Measurements from ENCODE around the gene TES.
"Not testable (repeated sequence)": the region's sequence is repeated elsewhere in the genome, so short reads cannot be mapped to it uniquely, and the experiment has no call there.

The TES gene

DNA sequence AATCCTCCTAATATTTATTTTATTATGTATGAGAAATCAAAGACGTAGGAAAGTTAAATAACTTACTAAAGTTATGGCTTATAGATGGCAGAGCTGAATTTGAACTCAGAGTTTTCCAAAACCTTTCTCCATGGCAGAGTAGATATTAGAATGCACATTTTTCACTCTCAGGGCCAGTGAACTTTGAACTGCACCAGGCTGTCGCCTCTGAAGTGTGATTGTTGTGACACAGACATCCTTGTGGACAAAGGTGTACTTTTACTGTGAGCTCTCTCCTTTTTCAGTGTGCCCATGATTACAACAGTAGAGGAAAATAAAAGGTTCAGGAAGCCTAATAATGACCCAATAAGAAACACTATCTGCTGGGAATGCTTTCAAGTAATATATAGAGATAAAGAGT is 29.1 kb downstream of the TES start:
- Histone ChIP-seq H3K27me3 (ENCODE audit: control insufficient read depth in 2 of 2, insufficient read depth in 2 of 2, low read length in 2 of 2) (no peaks in the 10 kb centered on the region), H3K4me3 (ENCODE audit: low read length in 2 of 2) (no peak overlapping the region), H3K27ac (ENCODE audit: low read depth in 2 of 2, low read length in 2 of 2) (no peak overlapping the region), H3K9me3 (ENCODE audit: control insufficient read depth in 2 of 2, low read length in 2 of 2) (no peaks in the 10 kb centered on the region), H3K9ac (ENCODE audit: low read depth in 1 of 2, low read length in 2 of 2) (no peak overlapping the region), H3K4me1 (ENCODE audit: control insufficient read depth in 2 of 2, insufficient read depth in 2 of 2, low read length in 2 of 2) (peaks cover 0 to 4% of the 10 kb centered on the region in 2 donors), H3K36me3 (ENCODE audit: control insufficient read depth in 2 of 2, insufficient read depth in 2 of 2, low read length in 2 of 2) (peaks cover 4 to 8% of the 10 kb centered on the region in 2 donors)

DNA sequence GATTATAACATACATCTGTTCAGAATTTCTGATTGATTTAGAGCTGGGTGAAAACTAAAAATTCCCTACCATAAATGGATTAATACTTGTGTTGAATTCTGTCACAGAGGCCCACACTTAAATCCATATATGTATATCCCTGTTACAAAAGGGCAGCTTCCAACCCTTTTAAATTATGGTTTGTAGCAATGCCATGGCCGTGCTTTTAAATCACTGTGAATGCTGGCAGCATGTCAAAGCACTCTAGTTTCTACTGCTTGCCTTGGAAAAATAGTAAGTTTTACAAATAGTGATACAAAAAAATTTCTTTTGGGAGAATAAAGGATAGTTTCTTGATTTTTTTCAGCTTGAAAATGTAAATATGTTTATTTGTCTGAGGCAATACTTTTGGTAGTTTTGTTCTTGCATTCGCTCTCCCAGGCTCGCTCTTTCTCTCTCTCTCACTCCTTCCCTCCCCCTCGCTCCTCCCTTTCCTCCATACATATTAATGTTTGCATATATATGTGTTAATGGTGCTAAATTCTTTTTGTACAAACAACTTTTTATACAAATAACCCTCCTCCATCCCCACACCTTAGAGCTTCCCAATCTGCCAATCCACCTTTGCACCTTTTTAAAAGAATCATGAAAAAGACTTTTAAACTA is 29.8 kb downstream of the TES start:
- no peaks in the 10 kb centered on the region for H3K9me3 ChIP-seq (ENCODE audit: control insufficient read depth in 2 of 2, low read length in 2 of 2)
- no peak overlapping the region for H3K9ac ChIP-seq (ENCODE audit: low read depth in 1 of 2, low read length in 2 of 2)
- peaks cover 6 to 9% of the 10 kb centered on the region in 2 donors for H3K36me3 ChIP-seq (ENCODE audit: control insufficient read depth in 2 of 2, insufficient read depth in 2 of 2, low read length in 2 of 2)
- H3K4me3 ChIP-seq (ENCODE audit: low read length in 2 of 2) = no peak overlapping the region
- H3K27me3 ChIP-seq (ENCODE audit: control insufficient read depth in 2 of 2, insufficient read depth in 2 of 2, low read length in 2 of 2) = no peaks in the 10 kb centered on the region
- H3K4me1 ChIP-seq (ENCODE audit: control insufficient read depth in 2 of 2, insufficient read depth in 2 of 2, low read length in 2 of 2) = peaks cover 0 to 4% of the 10 kb centered on the region in 2 donors
- H3K27ac ChIP-seq (ENCODE audit: low read depth in 2 of 2, low read length in 2 of 2) = no peak overlapping the region

DNA sequence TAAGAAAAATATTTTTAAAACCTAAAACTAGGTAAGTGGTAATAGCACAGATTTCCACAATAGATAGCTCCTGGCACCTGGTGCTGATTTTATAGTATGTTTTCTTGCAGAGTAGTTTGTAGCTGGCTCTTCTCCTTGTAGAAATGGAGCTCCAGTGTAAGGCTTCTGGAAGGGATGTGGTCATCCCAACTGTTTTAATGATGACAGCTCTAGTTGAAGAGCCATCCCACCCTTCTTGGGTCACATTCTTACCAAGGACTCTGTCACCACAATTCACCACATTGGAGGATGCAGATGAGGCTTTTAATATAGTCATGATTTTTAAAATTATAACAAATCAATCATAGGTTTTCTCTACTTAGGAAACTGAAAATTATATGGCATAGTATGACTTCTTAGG is 31.0 kb downstream of the TES start:
- no peaks in the 10 kb centered on the region for H3K27me3 ChIP-seq (ENCODE audit: control insufficient read depth in 2 of 2, insufficient read depth in 2 of 2, low read length in 2 of 2)
- H3K4me3 ChIP-seq (ENCODE audit: low read length in 2 of 2) = no peak overlapping the region
- H3K9ac ChIP-seq (ENCODE audit: low read depth in 1 of 2, low read length in 2 of 2) = no peak overlapping the region
- H3K9me3 ChIP-seq (ENCODE audit: control insufficient read depth in 2 of 2, low read length in 2 of 2) = no peaks in the 10 kb centered on the region
- peaks cover 0 to 4% of the 10 kb centered on the region in 2 donors for H3K4me1 ChIP-seq (ENCODE audit: control insufficient read depth in 2 of 2, insufficient read depth in 2 of 2, low read length in 2 of 2)
- H3K36me3 ChIP-seq (ENCODE audit: control insufficient read depth in 2 of 2, insufficient read depth in 2 of 2, low read length in 2 of 2) = peaks cover 6 to 9% of the 10 kb centered on the region in 2 donors
- H3K27ac ChIP-seq (ENCODE audit: low read depth in 2 of 2, low read length in 2 of 2) = no peak overlapping the region

DNA sequence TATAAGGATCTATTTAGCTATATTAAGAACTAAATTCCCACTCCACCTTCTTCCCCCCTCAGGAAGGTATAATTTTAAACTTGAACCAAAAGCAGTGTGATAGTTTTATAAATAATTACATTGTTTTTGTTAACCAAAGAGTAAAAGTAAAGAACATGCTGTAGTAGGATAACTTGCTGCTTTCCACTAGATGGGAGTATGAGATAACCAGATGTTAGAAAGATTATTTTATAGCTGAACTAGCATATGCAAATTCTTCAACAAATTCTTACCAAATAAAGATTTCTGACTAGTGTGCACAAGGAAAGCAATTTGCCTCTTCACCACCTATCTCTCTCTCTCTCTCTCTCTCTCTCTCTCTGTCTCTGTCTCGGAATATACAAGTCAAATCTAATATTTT is 31.8 kb downstream of the TES start:
- peaks cover 2 to 9% of the 10 kb centered on the region in 2 donors for H3K36me3 ChIP-seq (ENCODE audit: control insufficient read depth in 2 of 2, insufficient read depth in 2 of 2, low read length in 2 of 2)
- H3K27ac ChIP-seq (ENCODE audit: low read depth in 2 of 2, low read length in 2 of 2) = no peak overlapping the region
- no peaks in the 10 kb centered on the region for H3K27me3 ChIP-seq (ENCODE audit: control insufficient read depth in 2 of 2, insufficient read depth in 2 of 2, low read length in 2 of 2)
- H3K4me1 ChIP-seq (ENCODE audit: control insufficient read depth in 2 of 2, insufficient read depth in 2 of 2, low read length in 2 of 2) = peaks cover 0 to 4% of the 10 kb centered on the region in 2 donors
- no peak overlapping the region for H3K4me3 ChIP-seq (ENCODE audit: low read length in 2 of 2)
- no peak overlapping the region for H3K9ac ChIP-seq (ENCODE audit: low read depth in 1 of 2, low read length in 2 of 2)
- no peaks in the 10 kb centered on the region for H3K9me3 ChIP-seq (ENCODE audit: control insufficient read depth in 2 of 2, low read length in 2 of 2)

DNA sequence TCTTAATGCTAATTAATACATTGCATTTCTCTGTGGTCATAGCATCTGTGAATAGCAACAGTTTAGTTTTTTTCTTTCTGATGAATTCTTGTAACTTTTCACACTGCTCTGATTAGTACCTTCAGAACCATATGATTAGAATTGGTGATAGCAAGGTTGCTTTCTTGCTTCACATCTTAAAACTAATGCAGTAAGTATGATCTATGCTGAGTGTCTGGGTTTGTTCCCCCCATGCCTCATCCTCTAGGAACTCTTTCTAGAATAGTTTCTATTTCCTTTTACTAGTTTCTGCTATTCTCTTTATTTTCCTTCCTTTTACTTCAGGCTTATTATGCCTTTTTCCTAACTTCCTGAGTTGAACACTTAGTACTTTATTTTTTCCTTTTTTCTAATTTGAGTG is 32.4 kb downstream of the TES start:
- H3K27me3 ChIP-seq (ENCODE audit: control insufficient read depth in 2 of 2, insufficient read depth in 2 of 2, low read length in 2 of 2) = no peaks in the 10 kb centered on the region

DNA sequence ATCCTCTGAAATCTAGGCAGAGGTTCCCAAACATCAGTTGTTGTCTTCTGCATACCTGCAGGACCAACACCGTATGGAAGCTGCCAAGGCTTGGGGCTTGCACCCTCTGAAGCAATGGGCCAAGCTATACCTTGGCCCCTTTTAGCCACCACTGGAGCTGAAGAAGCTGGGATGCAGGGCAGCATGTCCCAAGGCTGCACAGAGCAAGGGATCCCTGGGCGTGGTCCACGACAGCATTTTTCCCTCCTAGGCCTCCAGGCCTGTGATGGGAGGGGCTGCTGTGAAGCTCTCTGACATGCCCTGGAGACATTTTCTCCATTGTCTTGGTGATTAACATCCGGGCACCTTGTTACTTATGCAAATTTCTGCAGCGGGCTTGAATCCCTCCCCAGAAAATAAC is 34.5 kb downstream of the TES start:
- not testable (repeated sequence) for H3K27ac ChIP-seq (ENCODE audit: low read depth in 2 of 2, low read length in 2 of 2); H3K9ac ChIP-seq (ENCODE audit: low read depth in 1 of 2, low read length in 2 of 2); H3K4me3 ChIP-seq (ENCODE audit: low read length in 2 of 2); H3K36me3 ChIP-seq (ENCODE audit: control insufficient read depth in 2 of 2, insufficient read depth in 2 of 2, low read length in 2 of 2); H3K9me3 ChIP-seq (ENCODE audit: control insufficient read depth in 2 of 2, low read length in 2 of 2); H3K27me3 ChIP-seq (ENCODE audit: control insufficient read depth in 2 of 2, insufficient read depth in 2 of 2, low read length in 2 of 2); H3K4me1 ChIP-seq (ENCODE audit: control insufficient read depth in 2 of 2, insufficient read depth in 2 of 2, low read length in 2 of 2)

More for the DNA sequence above, 32.4 kb downstream of the TES start:
- Histone ChIP-seq H3K36me3 (ENCODE audit: control insufficient read depth in 2 of 2, insufficient read depth in 2 of 2, low read length in 2 of 2) (peaks cover 2 to 7% of the 10 kb centered on the region in 2 donors), H3K9ac (ENCODE audit: low read depth in 1 of 2, low read length in 2 of 2) (no peak overlapping the region), H3K4me3 (ENCODE audit: low read length in 2 of 2) (no peak overlapping the region), H3K4me1 (ENCODE audit: control insufficient read depth in 2 of 2, insufficient read depth in 2 of 2, low read length in 2 of 2) (peaks cover 0 to 4% of the 10 kb centered on the region in 2 donors), H3K27ac (ENCODE audit: low read depth in 2 of 2, low read length in 2 of 2) (no peak overlapping the region), H3K9me3 (ENCODE audit: control insufficient read depth in 2 of 2, low read length in 2 of 2) (no peaks in the 10 kb centered on the region)

DNA sequence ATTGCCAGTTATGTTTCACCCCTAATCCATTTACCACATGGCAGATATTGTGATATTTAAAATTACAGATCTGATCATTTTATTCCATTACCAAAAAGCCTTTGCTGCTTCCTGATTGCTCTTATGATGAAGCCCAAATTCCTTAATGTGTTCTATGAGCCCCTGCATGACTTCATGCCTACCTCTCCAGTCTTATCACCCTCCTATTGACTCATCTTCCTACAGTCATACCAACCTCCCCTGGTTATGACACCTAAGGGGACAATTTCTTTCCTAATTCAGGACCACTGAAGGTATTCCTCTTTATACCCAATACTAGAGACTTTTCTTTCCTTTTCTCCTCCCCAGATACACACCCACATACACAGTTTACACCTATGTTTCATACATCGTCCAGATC is 36.0 kb downstream of the TES start:
- peaks cover 12 to 15% of the 10 kb centered on the region in 2 donors for H3K36me3 ChIP-seq (ENCODE audit: control insufficient read depth in 2 of 2, insufficient read depth in 2 of 2, low read length in 2 of 2)

DNA sequence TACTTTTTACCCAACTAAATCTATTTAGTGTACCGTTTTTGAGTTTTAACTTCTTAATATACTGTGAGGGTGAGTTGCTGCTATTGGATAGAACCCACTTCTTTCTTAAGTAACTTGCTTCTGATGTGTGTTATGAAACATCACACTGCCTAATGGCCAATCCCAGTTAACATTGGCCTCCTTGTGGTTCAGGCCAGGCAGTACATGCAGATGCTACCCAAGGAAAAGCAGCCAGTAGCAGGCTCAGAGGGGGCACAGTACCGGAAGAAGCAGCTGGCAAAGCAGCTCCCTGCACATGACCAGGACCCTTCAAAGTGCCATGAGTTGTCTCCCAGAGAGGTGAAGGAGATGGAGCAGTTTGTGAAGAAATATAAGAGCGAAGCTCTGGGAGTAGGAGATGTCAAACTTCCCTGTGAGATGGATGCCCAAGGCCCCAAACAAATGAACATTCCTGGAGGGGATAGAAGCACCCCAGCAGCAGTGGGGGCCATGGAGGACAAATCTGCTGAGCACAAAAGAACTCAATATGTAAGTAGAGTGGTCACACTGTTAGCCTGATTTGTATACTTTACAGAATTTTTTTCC is 39.7 kb downstream of the TES start:
- Histone ChIP-seq H3K27ac (ENCODE audit: low read depth in 2 of 2, low read length in 2 of 2) (no peak overlapping the region), H3K9me3 (ENCODE audit: control insufficient read depth in 2 of 2, low read length in 2 of 2) (no peaks in the 10 kb centered on the region), H3K4me1 (ENCODE audit: control insufficient read depth in 2 of 2, insufficient read depth in 2 of 2, low read length in 2 of 2) (no peaks in the 10 kb centered on the region), H3K9ac (ENCODE audit: low read depth in 1 of 2, low read length in 2 of 2) (no peak overlapping the region), H3K4me3 (ENCODE audit: low read length in 2 of 2) (no peak overlapping the region), H3K27me3 (ENCODE audit: control insufficient read depth in 2 of 2, insufficient read depth in 2 of 2, low read length in 2 of 2) (no peaks in the 10 kb centered on the region), H3K36me3 (ENCODE audit: control insufficient read depth in 2 of 2, insufficient read depth in 2 of 2, low read length in 2 of 2) (peaks cover 23 to 29% of the 10 kb centered on the region in 2 donors)

More for the DNA sequence above, 36.0 kb downstream of the TES start:
- Histone ChIP-seq H3K4me3 (ENCODE audit: low read length in 2 of 2) (no peak overlapping the region), H3K27me3 (ENCODE audit: control insufficient read depth in 2 of 2, insufficient read depth in 2 of 2, low read length in 2 of 2) (no peaks in the 10 kb centered on the region), H3K9ac (ENCODE audit: low read depth in 1 of 2, low read length in 2 of 2) (no peak overlapping the region), H3K27ac (ENCODE audit: low read depth in 2 of 2, low read length in 2 of 2) (no peak overlapping the region), H3K4me1 (ENCODE audit: control insufficient read depth in 2 of 2, insufficient read depth in 2 of 2, low read length in 2 of 2) (no peaks in the 10 kb centered on the region), H3K9me3 (ENCODE audit: control insufficient read depth in 2 of 2, low read length in 2 of 2) (no peaks in the 10 kb centered on the region)

DNA sequence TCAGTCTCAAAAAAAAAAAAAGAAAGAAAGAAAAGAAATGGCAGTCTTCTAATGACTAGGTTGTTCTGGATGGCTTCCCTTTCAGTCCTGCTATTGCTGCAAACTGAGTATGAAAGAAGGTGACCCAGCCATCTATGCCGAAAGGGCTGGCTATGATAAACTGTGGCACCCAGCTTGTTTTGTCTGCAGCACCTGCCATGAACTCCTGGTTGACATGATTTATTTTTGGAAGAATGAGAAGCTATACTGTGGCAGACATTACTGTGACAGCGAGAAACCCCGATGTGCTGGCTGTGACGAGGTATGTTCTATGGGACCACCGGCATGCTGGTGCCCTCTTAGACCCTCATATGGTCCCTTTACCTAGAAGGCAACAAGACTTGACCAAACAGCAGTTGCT is 41.3 kb downstream of the TES start:
- Histone ChIP-seq H3K36me3 (ENCODE audit: control insufficient read depth in 2 of 2, insufficient read depth in 2 of 2, low read length in 2 of 2) (peaks cover 27 to 31% of the 10 kb centered on the region in 2 donors), H3K9ac (ENCODE audit: low read depth in 1 of 2, low read length in 2 of 2) (no peak overlapping the region), H3K9me3 (ENCODE audit: control insufficient read depth in 2 of 2, low read length in 2 of 2) (no peaks in the 10 kb centered on the region), H3K27ac (ENCODE audit: low read depth in 2 of 2, low read length in 2 of 2) (no peak overlapping the region), H3K4me1 (ENCODE audit: control insufficient read depth in 2 of 2, insufficient read depth in 2 of 2, low read length in 2 of 2) (no peaks in the 10 kb centered on the region), H3K4me3 (ENCODE audit: low read length in 2 of 2) (no peak overlapping the region), H3K27me3 (ENCODE audit: control insufficient read depth in 2 of 2, insufficient read depth in 2 of 2, low read length in 2 of 2) (no peaks in the 10 kb centered on the region)

DNA sequence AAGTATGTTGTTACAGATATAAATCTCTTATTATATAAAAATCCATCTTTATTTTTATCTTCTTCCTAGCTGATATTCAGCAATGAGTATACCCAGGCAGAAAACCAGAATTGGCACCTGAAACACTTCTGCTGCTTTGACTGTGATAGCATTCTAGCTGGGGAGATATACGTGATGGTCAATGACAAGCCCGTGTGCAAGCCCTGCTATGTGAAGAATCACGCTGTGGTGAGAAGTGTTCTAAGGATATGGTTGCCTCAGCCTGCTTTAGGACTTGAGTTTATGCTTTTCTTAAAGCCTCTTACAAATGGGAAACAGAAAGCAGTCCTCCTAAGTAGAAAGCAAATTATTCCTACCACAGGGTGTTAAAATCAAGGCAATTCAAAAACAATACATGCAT is 41.9 kb downstream of the TES start:
- no peaks in the 10 kb centered on the region for H3K27me3 ChIP-seq (ENCODE audit: control insufficient read depth in 2 of 2, insufficient read depth in 2 of 2, low read length in 2 of 2)
- H3K9ac ChIP-seq (ENCODE audit: low read depth in 1 of 2, low read length in 2 of 2) = no peak overlapping the region
- no peaks in the 10 kb centered on the region for H3K4me1 ChIP-seq (ENCODE audit: control insufficient read depth in 2 of 2, insufficient read depth in 2 of 2, low read length in 2 of 2)
- no peak overlapping the region for H3K27ac ChIP-seq (ENCODE audit: low read depth in 2 of 2, low read length in 2 of 2)
- H3K4me3 ChIP-seq (ENCODE audit: low read length in 2 of 2) = no peak overlapping the region
- no peaks in the 10 kb centered on the region for H3K9me3 ChIP-seq (ENCODE audit: control insufficient read depth in 2 of 2, low read length in 2 of 2)
- peaks cover 29 to 36% of the 10 kb centered on the region in 2 donors for H3K36me3 ChIP-seq (ENCODE audit: control insufficient read depth in 2 of 2, insufficient read depth in 2 of 2, low read length in 2 of 2)

Data from mucosa of rectum (tissue), 2 donors.